Brain microvascular endothelial cell (primary cell): ENCODE data around the gene NFATC2IP.

Source experiments
- DNase-seq: peaks from one replicate; pipeline ENCODE4 v3.0.0-alpha.2; 2020
- H3K27ac ChIP-seq: fragments of 250-450 bp; sonication (Bioruptor Pico); 2 replicates; pipeline ENCODE4 v1.5.1; 2020; ENCODE audit warnings: mild to moderate bottlenecking, moderate library complexity
- H3K27me3 ChIP-seq: fragments of 250-450 bp; sonication (Bioruptor Pico); replicated peaks from 2 replicates; pipeline ENCODE4 v1.5.1; 2020; ENCODE audit warnings: mild to moderate bottlenecking
- H3K36me3 ChIP-seq: fragments of 250-450 bp; sonication (Bioruptor Pico); replicated peaks from 2 replicates; pipeline ENCODE4 v1.5.1; 2020; ENCODE audit warnings: mild to moderate bottlenecking
- H3K4me3 ChIP-seq: 2 replicates; pipeline ENCODE4 v1.5.1; 2011; ENCODE audit warnings: low read depth, mild to moderate bottlenecking, control low read depth, low read length, moderate library complexity
- in situ Hi-C: cut with HindIII; loops from 2 replicates; pipeline ENCODE4 v1.10.0; 2017; ENCODE audit warnings: low sequenced_read_pairs, low pct_ligation_motif_present
- TF ChIP-seq, protein P1 (sequence below): IDR thresholded peaks from 2 replicates; pipeline ENCODE4 v1.5.1; 2011; ENCODE audit warnings: low read depth, mild to moderate bottlenecking, moderate library complexity, low read length, control low read depth, inconsistent platforms; ENCODE audit errors: missing control alignments

The NFATC2IP gene

GRCh38 chr16:28904828-28905227 lies 45.9 kb upstream of the NFATC2IP start:
- H3K36me3 ChIP-seq, result peaks cover 9% of the 10 kb centered on the region
- no peak overlapping the region for H3K4me3 ChIP-seq
- no peak overlapping the region for H3K27ac ChIP-seq
- in situ Hi-C loops, result no loop called here
- TF ChIP-seq, protein P1, sequence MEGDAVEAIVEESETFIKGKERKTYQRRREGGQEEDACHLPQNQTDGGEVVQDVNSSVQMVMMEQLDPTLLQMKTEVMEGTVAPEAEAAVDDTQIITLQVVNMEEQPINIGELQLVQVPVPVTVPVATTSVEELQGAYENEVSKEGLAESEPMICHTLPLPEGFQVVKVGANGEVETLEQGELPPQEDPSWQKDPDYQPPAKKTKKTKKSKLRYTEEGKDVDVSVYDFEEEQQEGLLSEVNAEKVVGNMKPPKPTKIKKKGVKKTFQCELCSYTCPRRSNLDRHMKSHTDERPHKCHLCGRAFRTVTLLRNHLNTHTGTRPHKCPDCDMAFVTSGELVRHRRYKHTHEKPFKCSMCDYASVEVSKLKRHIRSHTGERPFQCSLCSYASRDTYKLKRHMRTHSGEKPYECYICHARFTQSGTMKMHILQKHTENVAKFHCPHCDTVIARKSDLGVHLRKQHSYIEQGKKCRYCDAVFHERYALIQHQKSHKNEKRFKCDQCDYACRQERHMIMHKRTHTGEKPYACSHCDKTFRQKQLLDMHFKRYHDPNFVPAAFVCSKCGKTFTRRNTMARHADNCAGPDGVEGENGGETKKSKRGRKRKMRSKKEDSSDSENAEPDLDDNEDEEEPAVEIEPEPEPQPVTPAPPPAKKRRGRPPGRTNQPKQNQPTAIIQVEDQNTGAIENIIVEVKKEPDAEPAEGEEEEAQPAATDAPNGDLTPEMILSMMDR, result no peak
- no peak for DNase-seq
- H3K27me3 ChIP-seq, result no peaks in the 10 kb centered on the region

GRCh38 chr16:28905229-28905754 lies 45.4 kb upstream of the NFATC2IP start:
- Histone ChIP-seq H3K36me3 (peaks cover 10% of the 10 kb centered on the region), H3K27ac (no peak overlapping the region), H3K27me3 (no peaks in the 10 kb centered on the region), H3K4me3 (no peak overlapping the region)
- in situ Hi-C loops, result no loop called here
- TF ChIP-seq, protein P1, result no peak
- no peak for DNase-seq

DNA sequence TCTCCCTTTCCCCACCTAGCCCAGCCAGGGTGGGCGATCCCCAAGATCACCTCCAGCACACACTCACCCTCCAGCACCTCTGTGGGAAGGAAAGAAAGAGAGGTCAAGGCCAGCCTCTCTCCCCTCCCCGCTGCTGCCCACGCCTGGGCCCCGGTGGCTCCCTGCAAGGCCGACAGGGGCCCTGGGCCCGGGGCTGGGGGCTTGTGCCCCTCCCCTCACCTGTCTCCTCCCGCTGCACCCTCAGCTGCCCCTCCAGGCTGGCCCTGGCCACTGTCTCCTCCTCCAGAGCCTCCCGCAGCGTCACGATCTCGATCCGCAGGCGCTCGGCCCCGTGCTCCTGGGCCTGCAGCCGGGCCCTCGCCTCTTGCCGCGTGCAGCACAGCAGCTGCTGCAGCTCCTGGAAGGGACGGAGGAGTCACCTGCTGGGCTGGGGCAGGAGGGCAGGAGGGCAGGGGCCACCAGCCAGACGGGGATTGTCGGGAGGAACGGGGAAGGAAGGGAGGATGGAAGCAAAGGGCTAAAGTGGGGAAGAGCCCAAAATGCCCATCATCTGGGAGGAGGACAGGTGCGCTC lies 44.9 kb upstream of the NFATC2IP start:
- TF ChIP-seq, protein P1, result no peak
- H3K4me3 ChIP-seq, result no peak overlapping the region
- no peak for DNase-seq
- H3K36me3 ChIP-seq, result peaks cover 14% of the 10 kb centered on the region
- H3K27me3 ChIP-seq, result no peaks in the 10 kb centered on the region
- no peak overlapping the region for H3K27ac ChIP-seq
- in situ Hi-C loops, result no loop called here

DNA sequence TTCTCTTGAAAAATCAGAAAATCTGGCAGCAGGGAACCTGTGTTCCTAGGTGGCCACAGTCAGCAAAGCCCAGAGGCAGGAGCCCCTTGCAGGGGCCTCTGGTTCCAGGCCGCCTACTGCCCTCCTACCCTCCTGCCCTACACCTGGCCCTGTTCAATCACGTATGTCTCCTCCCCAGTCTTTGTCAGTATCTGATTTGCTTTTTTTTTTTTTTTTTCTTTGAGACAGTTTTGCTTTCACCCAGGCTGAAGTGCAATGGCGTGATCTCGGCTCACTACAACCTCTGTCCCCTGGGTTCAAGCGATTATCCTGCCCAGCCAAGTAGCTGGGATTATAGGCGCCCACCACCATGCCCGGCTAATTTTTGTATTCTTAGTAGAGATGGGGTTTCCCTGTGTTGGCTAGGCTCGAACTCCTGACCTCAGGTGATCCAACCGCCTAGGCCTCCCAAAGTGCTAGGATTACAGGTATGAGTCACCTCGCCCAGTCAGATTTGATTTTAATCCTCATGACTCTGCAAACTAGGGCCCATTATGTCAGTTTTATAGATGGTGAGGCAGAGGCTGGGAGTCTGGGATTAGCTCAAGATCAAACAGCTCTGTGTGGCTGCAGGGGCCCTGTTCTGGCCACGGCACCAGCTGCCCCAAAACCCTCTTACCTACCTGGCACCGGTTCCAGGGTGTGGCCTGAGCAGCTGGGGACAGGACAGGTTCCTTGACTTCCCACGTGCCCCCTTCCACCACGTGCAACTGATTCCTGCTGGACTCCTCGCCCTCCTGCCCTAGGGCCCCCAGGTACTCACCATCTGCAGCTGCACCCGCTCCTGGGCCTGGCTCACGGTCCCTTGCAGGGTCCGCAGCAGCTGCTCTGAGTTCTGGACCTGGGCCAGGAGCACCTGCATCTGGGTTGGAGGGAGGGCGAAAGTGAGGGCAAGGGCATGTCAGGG lies 40.4 kb upstream of the NFATC2IP start:
- Histone ChIP-seq H3K27me3 (no peaks in the 10 kb centered on the region), H3K27ac (no peak overlapping the region), H3K36me3 (peaks cover 33% of the 10 kb centered on the region), H3K4me3 (no peak overlapping the region)
- in situ Hi-C loops, result no loop called here
- TF ChIP-seq, protein P1, result no peak
- no peak for DNase-seq

DNA sequence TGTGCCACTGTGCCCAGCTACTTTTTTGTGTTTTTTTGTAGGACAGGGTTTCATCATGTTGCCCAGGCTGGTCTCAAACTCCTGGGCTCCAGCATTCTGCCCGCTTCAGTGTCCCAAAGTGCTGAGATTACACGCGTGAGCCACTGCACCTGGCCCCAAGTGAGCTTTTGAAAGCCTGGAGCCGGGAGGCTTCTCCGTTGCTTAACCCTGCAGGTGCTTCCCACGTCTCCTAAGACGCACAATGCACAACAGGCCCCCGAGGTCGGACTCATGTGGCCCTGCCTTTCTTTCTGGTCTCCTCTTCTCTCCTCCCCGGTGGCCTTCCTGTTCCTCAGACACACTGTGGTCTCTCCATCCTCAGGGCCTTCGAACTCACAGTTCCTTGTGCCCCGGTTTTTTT lies 38.2 kb upstream of the NFATC2IP start:
- Histone ChIP-seq H3K4me3 (no peak overlapping the region), H3K36me3 (peaks cover 38% of the 10 kb centered on the region)
- TF ChIP-seq, protein P1, result no peak

More for the DNA sequence above, 38.2 kb upstream of the NFATC2IP start:
- Histone ChIP-seq H3K27ac (no peak overlapping the region), H3K27me3 (no peaks in the 10 kb centered on the region)
- in situ Hi-C loops, result no loop called here
- DNase-seq, result no peak
